GM13976 (cell line): Measurements from ENCODE around the gene ZEB2.

Source experiments
- DNase-seq: peaks from one replicate; pipeline ENCODE4 v3.0.0; 2012; ENCODE audit warnings: low spot score
- CTCF ChIP-seq: IDR thresholded peaks from 2 replicates; pipeline ENCODE4 v1.5.1; 2012; ENCODE audit warnings: borderline replicate concordance, mild to moderate bottlenecking; ENCODE audit not compliant: insufficient read depth; ENCODE audit errors: extremely low read depth, missing control alignments, control extremely low read depth
- in situ Hi-C: fragments of 300-500 bp; cut with MboI; formaldehyde crosslinking; loops from one replicate; pipeline ENCODE4 v1.12.0; 2022; ENCODE audit warnings: low sequenced_read_pairs, mixed read lengths, inconsistent platforms; ENCODE audit not compliant: unreplicated experiment

Gene ZEB2

GRCh38 chr2:144495227-144496091 lies 24.5 kb downstream of the ZEB2 start:
- no peak for DNase-seq
- in situ Hi-C loops = no loop called here
- no peak for TF ChIP-seq CTCF

GRCh38 chr2:144493027-144493809 lies 26.7 kb downstream of the ZEB2 start:
- in situ Hi-C loops = no loop called here
- DNase-seq = no peak
- TF ChIP-seq CTCF = no peak

- no peak for DNase-seq
- no peak for TF ChIP-seq CTCF
- in situ Hi-C loops = no loop called here
Observed at GRCh38 chr2:144490857-144491256, 29.1 kb downstream of the ZEB2 start.

GRCh38 chr2:144490017-144490416 lies 29.9 kb downstream of the ZEB2 start:
- in situ Hi-C loops = no loop called here
- DNase-seq = no peak
- no peak for TF ChIP-seq CTCF

- no peak for DNase-seq
- in situ Hi-C loops = no loop called here
- no peak for TF ChIP-seq CTCF
Observed at GRCh38 chr2:144489315-144489916, 30.5 kb downstream of the ZEB2 start.

- no peak for TF ChIP-seq CTCF
- in situ Hi-C loops = no loop called here
- DNase-seq = no peak
Observed at GRCh38 chr2:144484201-144484948, 35.5 kb downstream of the ZEB2 start.
